ENCODE data around the gene CTNND2.

DNA sequence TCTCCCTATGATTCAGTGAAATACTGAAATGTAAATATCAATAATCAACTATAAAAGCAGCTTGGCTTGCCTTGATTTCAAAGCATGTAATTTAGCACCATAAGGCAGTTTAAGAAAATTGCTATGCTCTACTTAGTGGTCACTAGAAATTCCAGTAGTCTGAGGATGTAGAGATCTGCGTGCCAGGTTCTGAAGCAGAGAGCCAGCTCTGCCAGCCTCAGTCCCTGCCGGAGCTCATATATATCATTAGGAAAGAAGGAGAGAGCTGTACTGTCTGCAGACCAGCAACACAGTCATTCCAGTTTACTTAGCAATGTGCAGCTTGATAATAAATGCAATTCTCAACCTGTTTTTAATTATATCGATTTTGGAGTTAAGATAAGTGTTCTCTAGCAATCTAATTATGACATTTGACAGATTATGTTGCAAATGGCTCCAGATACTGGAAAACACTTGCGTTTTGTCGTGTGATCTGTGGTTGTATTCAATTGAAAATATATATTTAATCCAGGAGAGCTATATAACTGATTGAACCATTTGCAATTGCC, 540.5 kb downstream of the CTNND2 start:
- TF ChIP-seq GLI4 (tag by site-specific recombination; IDR thresholded peaks at IDR 0.05) (no peak), ZNF561 (tag by site-specific recombination; IDR thresholded peaks at IDR 0.05; ENCODE audit: borderline replicate concordance) (no peak), CTCF (tag by site-specific recombination; IDR thresholded peaks at IDR 0.05) (no peak), ZNF488 (tag by site-specific recombination; IDR thresholded peaks at IDR 0.05) (no peak), ATF2 (tag by site-specific recombination; IDR thresholded peaks at IDR 0.05; ENCODE audit: low read depth) (no peak), TCF7L2 (IDR thresholded peaks at IDR 0.05; ENCODE audit: borderline replicate concordance, low read depth, low read length) (no peak), ZNF354C (tag by site-specific recombination; IDR thresholded peaks at IDR 0.05; ENCODE audit: borderline replicate concordance, low read depth) (no peak)
- TF ChIP-seq, protein P1, sequence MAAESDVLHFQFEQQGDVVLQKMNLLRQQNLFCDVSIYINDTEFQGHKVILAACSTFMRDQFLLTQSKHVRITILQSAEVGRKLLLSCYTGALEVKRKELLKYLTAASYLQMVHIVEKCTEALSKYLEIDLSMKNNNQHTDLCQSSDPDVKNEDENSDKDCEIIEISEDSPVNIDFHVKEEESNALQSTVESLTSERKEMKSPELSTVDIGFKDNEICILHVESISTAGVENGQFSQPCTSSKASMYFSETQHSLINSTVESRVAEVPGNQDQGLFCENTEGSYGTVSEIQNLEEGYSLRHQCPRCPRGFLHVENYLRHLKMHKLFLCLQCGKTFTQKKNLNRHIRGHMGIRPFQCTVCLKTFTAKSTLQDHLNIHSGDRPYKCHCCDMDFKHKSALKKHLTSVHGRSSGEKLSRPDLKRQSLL (tag by site-specific recombination; IDR thresholded peaks at IDR 0.05): no peak
